GM12878 (cell line): ENCODE results near the gene VPS25. TPM values are rescaled to one million over a fixed set of nuclear protein-coding genes. Genes with fewer than 3 reads are reported as not detected.
A peak's percentile ranks its signal among the peaks of the same experiment; 100 is the strongest.

Experiments
- ASH2L ChIP-seq: fragments of 300-600, 200-600 bp; sonication (generic); IDR thresholded peaks from 2 replicates; pipeline ENCODE4 v1.6.1; 2017; ENCODE audit warnings: low read depth, mild to moderate bottlenecking, borderline replicate concordance
- ATF7 ChIP-seq: fragments of 450-650 bp; IDR thresholded peaks from 2 replicates; pipeline ENCODE4 v1.6.1; 2016; ENCODE audit warnings: low read depth, mild to moderate bottlenecking
- JUND ChIP-seq: IDR thresholded peaks from 2 replicates; pipeline ENCODE4 v1.6.1; 2012; ENCODE audit warnings: low read depth, mild to moderate bottlenecking, low read length, improper control_type of control experiment, moderate library complexity
- MEF2B ChIP-seq: fragments of 450-650 bp; IDR thresholded peaks from 2 replicates; pipeline ENCODE4 v1.6.1; 2018; ENCODE audit warnings: mild to moderate bottlenecking, moderate library complexity; ENCODE audit not compliant: partially characterized antibody, poor library complexity, severe bottlenecking
- RB1 ChIP-seq: fragments of 450-650 bp; formaldehyde crosslinking; IDR thresholded peaks from 2 replicates; pipeline ENCODE4 v1.6.1; 2017; ENCODE audit warnings: mild to moderate bottlenecking, borderline replicate concordance
- SIX5 ChIP-seq: IDR thresholded peaks from 2 replicates; pipeline ENCODE4 v1.6.1; 2011; ENCODE audit warnings: mild to moderate bottlenecking, low read depth, low read length, moderate library complexity; ENCODE audit not compliant: severe bottlenecking
- SREBF2 ChIP-seq: IDR thresholded peaks from 2 replicates; pipeline ENCODE4 v1.6.1; 2012; ENCODE audit warnings: mild to moderate bottlenecking, low read length
- TCF7 ChIP-seq: IDR thresholded peaks from 2 replicates; pipeline ENCODE4 v1.6.1; 2014; ENCODE audit warnings: antibody characterized with exemption, borderline replicate concordance
- YBX1 ChIP-seq: fragments of 450-650 bp; IDR thresholded peaks from 2 replicates; pipeline ENCODE4 v1.6.1; 2016; ENCODE audit warnings: antibody characterized with exemption
- ZZZ3 ChIP-seq: IDR thresholded peaks from 2 replicates; pipeline ENCODE4 v1.6.1; 2011; ENCODE audit warnings: low read depth; ENCODE audit not compliant: control insufficient read depth, insufficient read length
- polyA plus RNA-seq, 11 experiments: library from polyadenylated mRNA; depleted of rRNA in 4 of 11; unstranded in 6 of 11; stranded (reverse) in 5 of 11; fragments of >200 nt; fragmentation: Nextera tagmentation in 4 of 11; fragmentation: Illumina TruSeq in 1 of 11; extraction: Ambion mirVana in 4 of 11; extraction: Trizol in 1 of 11; gene quantifications; 1 replicate in 1 of 11; 2 replicates in 10 of 11; pipeline versions ENCODE4 v1.2.1 to v1.2.3, GENCODE V29; 2011 to 2016; ENCODE audit warnings: inconsistent platforms in 2 of 11, missing spikeins in 2 of 11, low read depth in 1 of 11
- total RNA-seq, 4 experiments: library from RNA; depleted of rRNA in 3 of 4; stranded (reverse); fragments of >200 nt in 3 of 4; fragmentation: Illumina TruSeq in 1 of 4; extraction: Trizol in 1 of 4; gene quantifications; 2 replicates each; pipeline versions ENCODE4 v1.2.1 to v1.2.3, GENCODE V29; 2013 to 2021
- TF ChIP-seq, protein P1 (sequence below): fragments of 450-650 bp; IDR thresholded peaks from 2 replicates; pipeline ENCODE4 v1.6.1; 2017; ENCODE audit warnings: low read depth, mild to moderate bottlenecking, moderate library complexity
- TF ChIP-seq, protein P2 (sequence below): IDR thresholded peaks from 2 replicates; pipeline ENCODE4 v1.6.1; 2011; ENCODE audit warnings: mild to moderate bottlenecking, low read depth, low read length, moderate library complexity; ENCODE audit not compliant: insufficient replicate concordance
- TF ChIP-seq, protein P3 (sequence below): fragments of 450-650 bp; formaldehyde crosslinking; IDR thresholded peaks from 2 replicates; pipeline ENCODE4 v1.4.0; 2022; ENCODE audit warnings: mild to moderate bottlenecking, moderate library complexity
- TF ChIP-seq, protein P4 (sequence below), 3 experiments: IDR thresholded peaks in 2 of 3; conservative IDR thresholded peaks in 1 of 3; 2 replicates each; pipeline ENCODE4 v1.5.1; 2011; ENCODE audit warnings: low read depth in 3 of 3, low read length in 3 of 3, mild to moderate bottlenecking in 3 of 3, control low read depth in 2 of 3, moderate library complexity in 2 of 3, inconsistent platforms in 1 of 3, mixed read lengths in 1 of 3; ENCODE audit not compliant: control insufficient read depth in 2 of 3, insufficient read depth in 1 of 3; ENCODE audit errors: extremely low read depth in 1 of 3
- TF ChIP-seq, protein P5 (sequence below): IDR thresholded peaks from 2 replicates; pipeline ENCODE4 v1.6.1; 2012; ENCODE audit warnings: low read length, inconsistent platforms
- TF ChIP-seq, protein P6 (sequence below): IDR thresholded peaks from 2 replicates; pipeline ENCODE4 v1.6.1; 2011; ENCODE audit warnings: low read depth, low read length, improper control_type of control experiment, borderline replicate concordance

VPS25 gene
- total and polyA plus RNA-seq, 10 of the 15 experiments (the other 5 are each of a cell fraction or from before 2014, with no cell fraction given): 92.7 to 185 (median 136) TPM

DNA sequence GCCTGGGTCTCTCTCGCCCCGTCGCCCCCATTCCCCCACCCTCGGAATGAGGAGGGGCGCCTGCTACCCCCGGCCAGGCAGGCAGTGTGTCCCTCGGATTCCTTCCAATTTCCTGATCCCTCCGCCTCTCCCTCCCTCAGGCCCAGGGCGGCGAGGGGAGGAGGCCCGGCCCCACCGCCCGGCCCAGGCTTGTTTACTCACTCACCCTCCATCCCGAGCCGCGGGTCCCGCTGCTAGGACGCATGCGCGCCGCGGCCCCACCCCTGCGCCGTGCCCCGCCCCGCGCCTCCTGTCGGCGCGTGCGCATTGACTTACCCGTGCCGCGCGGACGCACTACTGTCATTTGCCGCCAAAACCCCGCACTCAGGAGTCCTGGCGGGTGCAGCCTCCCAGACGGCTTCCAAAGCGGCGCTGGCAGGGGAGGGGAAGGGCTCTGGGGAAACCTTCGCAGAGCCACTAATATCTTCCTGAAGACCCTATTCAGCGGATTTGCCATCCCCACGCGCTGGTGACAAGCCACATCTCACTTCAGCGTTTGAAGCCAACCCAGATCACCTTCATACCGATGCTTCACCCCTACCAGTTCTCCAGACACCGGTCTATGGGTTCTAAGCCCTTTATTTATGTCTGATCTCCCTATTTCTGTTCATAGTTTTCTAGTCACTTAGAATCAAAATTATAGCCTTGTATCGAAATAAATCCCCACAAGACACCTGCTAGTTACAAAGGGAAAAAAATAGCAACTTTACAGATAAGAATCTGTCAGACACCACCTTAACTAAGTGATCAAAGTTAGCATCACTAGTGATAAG lies 28.2 kb upstream of the VPS25 start, which contains the start of gene EZH1 (continued):
- TF ChIP-seq, protein P1, sequence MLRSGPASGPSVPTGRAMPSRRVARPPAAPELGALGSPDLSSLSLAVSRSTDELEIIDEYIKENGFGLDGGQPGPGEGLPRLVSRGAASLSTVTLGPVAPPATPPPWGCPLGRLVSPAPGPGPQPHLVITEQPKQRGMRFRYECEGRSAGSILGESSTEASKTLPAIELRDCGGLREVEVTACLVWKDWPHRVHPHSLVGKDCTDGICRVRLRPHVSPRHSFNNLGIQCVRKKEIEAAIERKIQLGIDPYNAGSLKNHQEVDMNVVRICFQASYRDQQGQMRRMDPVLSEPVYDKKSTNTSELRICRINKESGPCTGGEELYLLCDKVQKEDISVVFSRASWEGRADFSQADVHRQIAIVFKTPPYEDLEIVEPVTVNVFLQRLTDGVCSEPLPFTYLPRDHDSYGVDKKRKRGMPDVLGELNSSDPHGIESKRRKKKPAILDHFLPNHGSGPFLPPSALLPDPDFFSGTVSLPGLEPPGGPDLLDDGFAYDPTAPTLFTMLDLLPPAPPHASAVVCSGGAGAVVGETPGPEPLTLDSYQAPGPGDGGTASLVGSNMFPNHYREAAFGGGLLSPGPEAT: no peak
- no peak for TF ChIP-seq ZZZ3
- no peak for TF ChIP-seq TCF7
- TF ChIP-seq ATF7: no peak
- TF ChIP-seq, protein P2, sequence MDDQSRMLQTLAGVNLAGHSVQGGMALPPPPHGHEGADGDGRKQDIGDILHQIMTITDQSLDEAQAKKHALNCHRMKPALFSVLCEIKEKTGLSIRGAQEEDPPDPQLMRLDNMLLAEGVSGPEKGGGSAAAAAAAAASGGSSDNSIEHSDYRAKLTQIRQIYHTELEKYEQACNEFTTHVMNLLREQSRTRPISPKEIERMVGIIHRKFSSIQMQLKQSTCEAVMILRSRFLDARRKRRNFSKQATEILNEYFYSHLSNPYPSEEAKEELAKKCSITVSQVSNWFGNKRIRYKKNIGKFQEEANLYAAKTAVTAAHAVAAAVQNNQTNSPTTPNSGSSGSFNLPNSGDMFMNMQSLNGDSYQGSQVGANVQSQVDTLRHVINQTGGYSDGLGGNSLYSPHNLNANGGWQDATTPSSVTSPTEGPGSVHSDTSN: no peak
- TF ChIP-seq, protein P3, sequence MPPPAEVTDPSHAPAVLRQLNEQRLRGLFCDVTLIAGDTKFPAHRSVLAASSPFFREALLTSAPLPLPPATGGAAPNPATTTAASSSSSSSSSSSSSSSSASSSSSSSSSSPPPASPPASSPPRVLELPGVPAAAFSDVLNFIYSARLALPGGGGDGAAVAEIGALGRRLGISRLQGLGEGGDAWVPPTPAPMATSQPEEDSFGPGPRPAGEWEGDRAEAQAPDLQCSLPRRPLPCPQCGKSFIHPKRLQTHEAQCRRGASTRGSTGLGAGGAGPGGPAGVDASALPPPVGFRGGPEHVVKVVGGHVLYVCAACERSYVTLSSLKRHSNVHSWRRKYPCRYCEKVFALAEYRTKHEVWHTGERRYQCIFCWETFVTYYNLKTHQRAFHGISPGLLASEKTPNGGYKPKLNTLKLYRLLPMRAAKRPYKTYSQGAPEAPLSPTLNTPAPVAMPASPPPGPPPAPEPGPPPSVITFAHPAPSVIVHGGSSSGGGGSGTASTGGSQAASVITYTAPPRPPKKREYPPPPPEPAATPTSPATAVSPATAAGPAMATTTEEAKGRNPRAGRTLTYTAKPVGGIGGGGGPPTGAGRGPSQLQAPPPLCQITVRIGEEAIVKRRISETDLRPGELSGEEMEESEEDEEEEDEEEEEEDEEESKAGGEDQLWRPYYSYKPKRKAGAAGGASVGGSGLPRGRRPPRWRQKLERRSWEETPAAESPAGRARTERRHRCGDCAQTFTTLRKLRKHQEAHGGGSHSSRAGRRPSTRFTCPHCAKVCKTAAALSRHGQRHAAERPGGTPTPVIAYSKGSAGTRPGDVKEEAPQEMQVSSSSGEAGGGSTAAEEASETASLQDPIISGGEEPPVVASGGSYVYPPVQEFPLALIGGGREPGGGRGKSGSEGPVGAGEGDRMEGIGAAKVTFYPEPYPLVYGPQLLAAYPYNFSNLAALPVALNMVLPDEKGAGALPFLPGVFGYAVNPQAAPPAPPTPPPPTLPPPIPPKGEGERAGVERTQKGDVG: no peak; the same call in 1 of the 2 replicates
- peak; percentile 99 for TF ChIP-seq RB1
- TF ChIP-seq SREBF2: no peak
- TF ChIP-seq YBX1: no peak
- TF ChIP-seq, protein P4, sequence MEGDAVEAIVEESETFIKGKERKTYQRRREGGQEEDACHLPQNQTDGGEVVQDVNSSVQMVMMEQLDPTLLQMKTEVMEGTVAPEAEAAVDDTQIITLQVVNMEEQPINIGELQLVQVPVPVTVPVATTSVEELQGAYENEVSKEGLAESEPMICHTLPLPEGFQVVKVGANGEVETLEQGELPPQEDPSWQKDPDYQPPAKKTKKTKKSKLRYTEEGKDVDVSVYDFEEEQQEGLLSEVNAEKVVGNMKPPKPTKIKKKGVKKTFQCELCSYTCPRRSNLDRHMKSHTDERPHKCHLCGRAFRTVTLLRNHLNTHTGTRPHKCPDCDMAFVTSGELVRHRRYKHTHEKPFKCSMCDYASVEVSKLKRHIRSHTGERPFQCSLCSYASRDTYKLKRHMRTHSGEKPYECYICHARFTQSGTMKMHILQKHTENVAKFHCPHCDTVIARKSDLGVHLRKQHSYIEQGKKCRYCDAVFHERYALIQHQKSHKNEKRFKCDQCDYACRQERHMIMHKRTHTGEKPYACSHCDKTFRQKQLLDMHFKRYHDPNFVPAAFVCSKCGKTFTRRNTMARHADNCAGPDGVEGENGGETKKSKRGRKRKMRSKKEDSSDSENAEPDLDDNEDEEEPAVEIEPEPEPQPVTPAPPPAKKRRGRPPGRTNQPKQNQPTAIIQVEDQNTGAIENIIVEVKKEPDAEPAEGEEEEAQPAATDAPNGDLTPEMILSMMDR (IDR thresholded peaks at IDR 0.05 in 2 of 3, conservative IDR thresholded peaks at IDR 0.05 in 1 of 3; ENCODE audit: control insufficient read depth in 2 of 3, extremely low read depth in 1 of 3, insufficient read depth in 1 of 3, low read depth in 3 of 3, low read length in 3 of 3): no peak
- TF ChIP-seq SIX5: no peak
- TF ChIP-seq, protein P5, sequence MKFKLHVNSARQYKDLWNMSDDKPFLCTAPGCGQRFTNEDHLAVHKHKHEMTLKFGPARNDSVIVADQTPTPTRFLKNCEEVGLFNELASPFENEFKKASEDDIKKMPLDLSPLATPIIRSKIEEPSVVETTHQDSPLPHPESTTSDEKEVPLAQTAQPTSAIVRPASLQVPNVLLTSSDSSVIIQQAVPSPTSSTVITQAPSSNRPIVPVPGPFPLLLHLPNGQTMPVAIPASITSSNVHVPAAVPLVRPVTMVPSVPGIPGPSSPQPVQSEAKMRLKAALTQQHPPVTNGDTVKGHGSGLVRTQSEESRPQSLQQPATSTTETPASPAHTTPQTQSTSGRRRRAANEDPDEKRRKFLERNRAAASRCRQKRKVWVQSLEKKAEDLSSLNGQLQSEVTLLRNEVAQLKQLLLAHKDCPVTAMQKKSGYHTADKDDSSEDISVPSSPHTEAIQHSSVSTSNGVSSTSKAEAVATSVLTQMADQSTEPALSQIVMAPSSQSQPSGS: no peak
- no peak for TF ChIP-seq JUND
- no peak for TF ChIP-seq MEF2B
- TF ChIP-seq ASH2L: no peak
- TF ChIP-seq, protein P6, sequence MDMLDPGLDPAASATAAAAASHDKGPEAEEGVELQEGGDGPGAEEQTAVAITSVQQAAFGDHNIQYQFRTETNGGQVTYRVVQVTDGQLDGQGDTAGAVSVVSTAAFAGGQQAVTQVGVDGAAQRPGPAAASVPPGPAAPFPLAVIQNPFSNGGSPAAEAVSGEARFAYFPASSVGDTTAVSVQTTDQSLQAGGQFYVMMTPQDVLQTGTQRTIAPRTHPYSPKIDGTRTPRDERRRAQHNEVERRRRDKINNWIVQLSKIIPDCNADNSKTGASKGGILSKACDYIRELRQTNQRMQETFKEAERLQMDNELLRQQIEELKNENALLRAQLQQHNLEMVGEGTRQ: no peak
